WI38 (cell line): ENCODE measurements around the gene HLA-DMB.
"Not testable (repeated sequence)": the region's sequence is repeated elsewhere in the genome, so short reads cannot be mapped to it uniquely, and the experiment has no call there.

Experiments used
- H3K4me3 ChIP-seq: 2 replicates; pipeline ENCODE4 v1.5.1; 2011; ENCODE audit warnings: low read depth, mild to moderate bottlenecking, control low read depth, low read length
- CTCF ChIP-seq: IDR thresholded peaks from 2 replicates; pipeline ENCODE4 v1.5.1; 2012; ENCODE audit warnings: low read depth, mild to moderate bottlenecking, control low read depth, low read length

Gene HLA-DMB

GRCh38 chr6:32946893-32947292 is 6.1 kb upstream of the HLA-DMB start:
- TF ChIP-seq CTCF: no peak
- H3K4me3 ChIP-seq: no peak overlapping the region

GRCh38 chr6:32945953-32946352 is 5.1 kb upstream of the HLA-DMB start:
- no peak overlapping the region for H3K4me3 ChIP-seq
- no peak for TF ChIP-seq CTCF

- H3K4me3 ChIP-seq: no peak overlapping the region
- TF ChIP-seq CTCF: no peak
Measured at GRCh38 chr6:32945108-32945760, 4.4 kb upstream of the HLA-DMB start.

- no peak for TF ChIP-seq CTCF
- no peak overlapping the region for H3K4me3 ChIP-seq
Measured at GRCh38 chr6:32943864-32944649, 3.2 kb upstream of the HLA-DMB start.

- not testable (repeated sequence) for H3K4me3 ChIP-seq
Measured at GRCh38 chr6:32942555-32943123, 1.8 kb upstream of the HLA-DMB start.

GRCh38 chr6:32941214-32941768 is 463 bp upstream of the HLA-DMB start:
- TF ChIP-seq CTCF: no peak
- no peak overlapping the region for H3K4me3 ChIP-seq

- no peak overlapping the region for H3K4me3 ChIP-seq
- no peak for TF ChIP-seq CTCF
Measured at GRCh38 chr6:32938494-32938893, 2.3 kb downstream of the HLA-DMB start.
